DMS114 treated with DMSO at 0.1 percent for 48 hours (cell line): ENCODE data around the gene UBE2N.
"Not testable (repeated sequence)": the region's sequence is repeated elsewhere in the genome, so short reads cannot be mapped to it uniquely, and the experiment has no call there.

ENCODE experiments used
- DNase-seq: peaks from one replicate; lab custom pipeline; 2025; ENCODE audit not compliant: unreplicated experiment; lab: John Stamatoyannopoulos, UW

Gene UBE2N

GRCh38 chr12:93381976-93382437, 59.7 kb downstream of the UBE2N start:
- DNase-seq = not testable (repeated sequence)

- no peak for DNase-seq
Measured at GRCh38 chr12:93381161-93381975, 60.4 kb downstream of the UBE2N start.

- DNase-seq = peak; percentile 46
Measured at GRCh38 chr12:93380480-93381121, 61.1 kb downstream of the UBE2N start.

- DNase-seq = no peak
Measured at GRCh38 chr12:93379981-93380361, 61.8 kb downstream of the UBE2N start.

- no peak for DNase-seq
Measured at GRCh38 chr12:93379326-93379980, 62.3 kb downstream of the UBE2N start.

- no peak for DNase-seq
Measured at GRCh38 chr12:93378998-93379325, 62.8 kb downstream of the UBE2N start.

GRCh38 chr12:93378196-93378997, 63.4 kb downstream of the UBE2N start:
- peak; percentile 54 for DNase-seq

- DNase-seq = peak; percentile 84
Measured at GRCh38 chr12:93377252-93378195, 64.2 kb downstream of the UBE2N start, which contains the start of gene NUDT4. Gene NUDT4, plus strand, starts transcription at chr12:93377925. Its CDS starts 398 bp downstream, at chr12:93378323.

- peak; percentile 48 for DNase-seq
Measured at GRCh38 chr12:93376436-93377251, 65.1 kb downstream of the UBE2N start.

- DNase-seq = no peak
Measured at GRCh38 chr12:93375906-93376305, 65.8 kb downstream of the UBE2N start.

- DNase-seq = no peak
Measured at GRCh38 chr12:93373961-93374656, 67.6 kb downstream of the UBE2N start.

GRCh38 chr12:93370947-93371346, 70.8 kb downstream of the UBE2N start:
- DNase-seq = no peak

- no peak for DNase-seq
Measured at GRCh38 chr12:93369505-93369904, 72.2 kb downstream of the UBE2N start.

GRCh38 chr12:93368766-93369165, 73.0 kb downstream of the UBE2N start:
- no peak for DNase-seq

- no peak for DNase-seq
Measured at GRCh38 chr12:93366422-93366821, 75.3 kb downstream of the UBE2N start.

- DNase-seq = no peak
Measured at GRCh38 chr12:93365616-93366405, 75.9 kb downstream of the UBE2N start.

GRCh38 chr12:93363841-93364297, 77.9 kb downstream of the UBE2N start:
- no peak for DNase-seq
